ENCODE results near the gene ANKRD7.
"Not testable (repeated sequence)": the region's sequence is repeated elsewhere in the genome, so short reads cannot be mapped to it uniquely, and the experiment has no call there.

Gene ANKRD7

GRCh38 chr7:118239014-118239413 is 14.5 kb downstream of the ANKRD7 start:
- DNase-seq, result no peak

DNA sequence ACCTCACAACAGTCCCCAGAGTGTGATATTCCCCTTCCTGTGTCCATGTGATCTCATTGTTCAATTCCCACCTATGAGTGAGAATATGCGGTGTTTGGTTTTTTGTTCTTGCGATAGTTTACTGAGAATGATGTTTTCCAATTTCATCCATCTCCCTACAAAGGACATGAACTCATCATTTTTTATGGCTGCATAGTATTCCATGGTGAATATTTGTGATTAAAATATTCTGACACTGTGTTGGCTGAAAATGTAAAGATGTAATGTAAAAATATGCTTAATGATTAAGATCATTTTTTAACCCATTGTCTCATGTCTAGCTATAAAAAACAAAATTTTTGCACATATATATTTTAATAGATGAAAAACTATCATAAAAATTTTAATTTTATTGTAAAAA is 15.8 kb downstream of the ANKRD7 start:
- not testable (repeated sequence) for DNase-seq

DNA sequence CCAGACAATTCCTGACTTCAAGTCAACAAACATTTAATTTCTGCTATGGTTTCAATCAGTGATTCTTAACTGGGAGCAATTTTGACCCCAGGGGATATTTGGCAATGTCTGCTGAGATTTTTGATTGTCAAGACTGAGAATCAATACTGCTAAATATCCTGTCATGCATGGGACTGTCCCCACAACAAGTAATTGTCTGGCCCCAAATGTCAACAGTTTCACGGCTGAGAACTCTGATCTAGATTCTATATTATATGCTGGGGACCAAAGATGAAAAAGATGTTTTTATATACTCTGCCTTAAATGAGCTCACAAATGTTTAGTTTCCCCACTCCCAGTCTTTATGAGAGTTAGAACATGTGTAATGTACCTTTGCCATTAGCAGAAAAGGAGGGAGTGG is 19.2 kb downstream of the ANKRD7 start:
- no peak for DNase-seq

DNA sequence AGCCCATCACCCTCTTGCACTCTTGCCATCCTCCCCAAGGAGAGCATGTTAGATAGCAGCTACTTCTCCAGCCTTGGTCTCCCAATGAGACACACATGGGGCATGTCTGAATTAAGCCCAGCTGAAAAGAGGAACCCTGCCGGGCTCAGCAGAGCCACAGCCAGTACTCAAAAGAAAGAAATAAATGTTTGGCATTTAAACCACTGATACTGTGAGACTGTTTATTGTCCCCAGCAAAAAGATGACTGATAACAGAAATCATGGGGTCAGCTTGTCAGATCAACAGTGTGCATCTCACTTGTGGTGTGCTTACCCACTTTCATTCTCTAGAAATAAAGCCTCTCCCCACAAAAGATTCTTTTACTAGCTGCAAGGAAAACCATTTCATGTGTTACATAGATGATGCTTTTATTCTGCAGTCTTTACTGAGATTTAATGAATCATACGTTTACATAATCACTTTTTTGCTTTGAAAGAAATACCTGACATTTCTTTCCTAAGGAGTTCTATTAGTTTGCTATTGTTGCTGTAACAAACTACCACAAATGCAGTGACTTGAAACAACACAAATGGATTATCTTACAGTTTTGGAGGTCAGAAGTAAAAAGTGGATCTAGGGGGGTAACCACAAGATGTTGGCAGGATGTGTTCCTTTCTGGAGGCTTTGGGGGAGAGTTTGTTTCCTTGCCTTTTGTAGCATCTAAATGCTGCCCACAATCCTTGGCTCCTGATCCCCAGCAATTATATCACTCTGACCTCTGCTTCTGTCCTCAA is 20.9 kb downstream of the ANKRD7 start:
- DNase-seq, result no peak

DNA sequence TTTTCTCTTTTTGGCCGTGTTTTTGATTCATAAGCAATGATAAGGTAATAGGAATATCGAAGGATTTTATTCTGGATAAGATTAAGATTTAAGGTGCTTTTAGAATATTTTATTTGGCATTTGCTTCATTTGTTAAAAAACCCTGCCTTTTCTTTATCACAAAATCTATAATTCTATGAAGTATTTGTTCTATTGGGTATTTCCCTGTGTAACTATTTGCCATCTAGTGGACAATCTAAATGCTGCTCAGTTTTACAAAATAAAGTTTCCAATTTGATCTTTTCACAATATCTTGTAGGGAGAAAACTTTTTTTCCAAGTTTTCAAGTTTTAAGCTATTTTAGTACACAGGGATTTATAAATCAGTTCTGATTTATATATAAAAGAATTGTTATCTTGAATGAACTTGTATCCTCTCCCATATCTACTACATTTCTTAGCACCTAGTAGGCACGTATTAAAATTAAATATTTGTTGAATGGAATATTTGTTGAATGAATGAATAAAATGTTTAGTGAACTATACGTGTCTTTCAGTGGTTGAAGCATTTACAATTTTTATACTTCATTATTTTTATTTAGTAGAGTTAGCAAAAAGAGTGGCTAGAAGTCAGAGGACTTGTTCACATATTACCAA is 26.5 kb downstream of the ANKRD7 start:
- no peak for DNase-seq

DNA sequence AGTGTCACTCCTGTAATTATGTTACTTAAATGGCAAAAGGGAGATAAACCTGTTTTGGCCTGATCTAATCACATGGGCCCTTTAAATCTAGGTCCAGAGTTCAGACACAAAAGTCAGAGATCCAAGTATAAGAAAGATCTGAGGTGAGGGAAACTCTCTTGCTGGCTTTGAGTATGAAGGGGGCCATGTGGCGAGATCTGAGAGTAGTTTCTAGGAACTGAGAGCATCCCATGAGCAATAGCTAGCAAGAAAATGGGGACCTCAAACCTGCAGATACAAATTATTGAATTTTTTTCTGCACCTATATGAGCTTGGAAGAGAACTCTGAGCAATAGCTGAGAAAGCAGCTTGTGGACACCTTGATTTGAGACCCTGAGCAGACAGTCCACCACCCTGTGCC is 27.6 kb downstream of the ANKRD7 start:
- DNase-seq, result no peak

- DNase-seq, result no peak
Observed at GRCh38 chr7:118259115-118259514, 34.6 kb downstream of the ANKRD7 start.

DNA sequence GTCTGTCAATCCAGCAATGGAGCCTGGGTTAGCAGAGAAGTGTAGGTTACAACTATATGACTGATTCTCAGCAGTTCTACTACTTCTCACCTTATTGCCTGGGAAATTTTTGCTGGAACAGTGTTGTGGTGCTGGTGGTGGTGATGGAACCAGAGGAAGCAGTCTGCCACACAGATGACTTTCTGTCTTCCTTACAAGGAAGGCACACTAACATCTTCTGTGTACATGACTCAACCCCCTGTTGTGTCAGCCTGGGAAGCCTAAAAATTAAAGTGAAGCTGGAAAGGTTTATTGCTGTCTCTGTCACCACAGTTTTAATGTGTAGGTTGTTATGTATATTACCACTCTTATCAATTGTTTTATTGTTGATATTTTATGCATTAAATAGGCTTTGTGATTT is 40.3 kb downstream of the ANKRD7 start:
- no peak for DNase-seq

DNA sequence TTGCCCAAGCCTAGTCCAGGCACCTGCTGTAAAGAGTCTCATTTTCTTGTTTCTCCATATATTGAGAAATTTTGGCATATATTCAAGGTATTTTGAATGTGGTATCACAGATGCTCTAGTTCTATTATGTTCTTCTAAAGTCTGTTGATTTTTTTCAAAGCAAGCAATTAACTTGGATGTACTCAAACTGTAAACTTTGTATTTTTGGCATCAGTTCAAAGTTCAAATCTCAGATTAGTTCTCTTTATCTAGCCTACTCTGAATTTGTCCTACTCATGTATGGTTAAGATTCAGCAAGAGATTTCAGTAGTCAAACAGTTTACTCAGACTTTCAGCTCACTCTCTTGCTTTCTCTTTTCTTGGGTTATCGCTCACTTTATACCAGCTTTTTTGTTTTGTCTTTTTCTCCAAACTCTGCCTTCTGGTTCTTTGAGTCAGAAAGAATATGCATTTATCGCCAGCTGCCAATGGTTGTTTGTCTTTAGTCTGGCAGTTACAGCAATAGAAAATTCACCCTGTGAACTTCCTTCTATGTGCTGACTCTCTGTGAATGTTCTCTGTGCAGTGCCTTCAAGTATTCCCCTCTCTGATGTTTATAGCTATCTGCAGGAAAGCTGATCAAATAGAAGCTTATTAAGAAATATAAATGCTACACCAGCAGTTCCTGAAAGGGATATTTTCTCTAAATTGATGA is 56.0 kb downstream of the ANKRD7 start:
- no peak for DNase-seq

GRCh38 chr7:118281196-118281595 is 56.7 kb downstream of the ANKRD7 start:
- DNase-seq, result no peak

GRCh38 chr7:118285358-118285757 is 60.9 kb downstream of the ANKRD7 start:
- DNase-seq, result no peak

DNA sequence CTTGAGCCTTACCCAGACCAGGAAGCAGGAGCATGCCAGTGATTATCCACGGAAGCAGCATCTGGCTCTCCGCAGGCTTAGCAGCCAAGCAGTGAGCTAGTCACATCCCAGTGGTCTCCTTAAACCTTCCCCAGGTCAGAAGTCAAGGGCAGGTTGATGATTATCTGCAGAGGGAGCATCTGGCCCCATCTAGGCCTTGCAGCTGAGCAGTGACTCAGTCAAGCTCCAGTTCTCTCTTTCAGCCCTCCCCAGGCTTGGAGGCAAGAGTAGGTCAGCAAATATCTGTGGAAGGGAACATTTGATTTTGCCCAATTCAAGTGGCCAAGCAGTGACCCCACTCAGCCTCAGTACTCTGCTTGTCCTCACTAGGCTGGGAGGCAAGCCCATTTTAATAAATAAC is 61.6 kb downstream of the ANKRD7 start:
- DNase-seq, result no peak

GRCh38 chr7:118288098-118288497 is 63.6 kb downstream of the ANKRD7 start:
- no peak for DNase-seq

DNA sequence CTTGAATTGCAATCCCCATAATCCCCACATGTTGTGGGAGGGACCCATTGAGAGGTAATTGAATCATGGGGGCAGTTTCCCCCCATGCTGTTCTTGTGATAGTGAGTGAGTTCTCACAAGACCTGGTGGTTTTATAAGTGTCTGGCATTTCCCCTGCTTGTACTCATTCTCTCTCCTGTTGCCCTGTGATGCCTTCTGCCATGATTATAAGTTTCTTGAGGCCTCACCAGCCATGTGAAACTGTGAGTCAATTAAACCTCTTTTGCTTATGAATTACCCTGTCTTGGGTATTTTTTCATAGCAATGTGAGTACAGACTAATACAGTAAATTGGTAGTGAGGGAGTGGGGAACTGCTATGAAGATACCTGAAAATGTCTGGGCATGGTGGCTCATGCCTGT is 65.0 kb downstream of the ANKRD7 start:
- no peak for DNase-seq
